Activated T-helper 17 cell treated with anti-CD3 and anti-CD28 coated beads, Interleukin-2, amount 50 U/mL, for 72 hours (primary cell): ENCODE data around the gene WNK4. TPM values are rescaled to one million over a fixed set of nuclear protein-coding genes. Genes with fewer than 3 reads are reported as not detected.
"Not testable (repeated sequence)": the region's sequence is repeated elsewhere in the genome, so short reads cannot be mapped to it uniquely, and the experiment has no call there.

Experiments used
- ATAC-seq: fragments of 150-1000 bp; cut with Tn5 transposase; replicated peaks from 2 replicates; pipeline ENCODE4 v1.10.0; 2021; ENCODE audit warnings: mild to moderate bottlenecking, moderate library complexity
- H3K27ac Mint-ChIP-seq: one replicate; pipeline ENCODE4 v1.8.0; 2022; ENCODE audit warnings: mixed read lengths
- H3K27me3 Mint-ChIP-seq: one replicate; pipeline ENCODE4 v1.8.0; 2022; ENCODE audit warnings: mixed read lengths
- H3K36me3 Mint-ChIP-seq: one replicate; pipeline ENCODE4 v1.8.0; 2022; ENCODE audit warnings: low read depth, mild to moderate bottlenecking, mixed read lengths
- H3K4me1 Mint-ChIP-seq: one replicate; pipeline ENCODE4 v1.8.0; 2022; ENCODE audit warnings: mixed read lengths
- H3K4me3 Mint-ChIP-seq: one replicate; pipeline ENCODE4 v1.8.0; 2022; ENCODE audit warnings: mild to moderate bottlenecking, mixed read lengths
- H3K9me3 Mint-ChIP-seq: one replicate; pipeline ENCODE4 v1.8.0; 2022; ENCODE audit warnings: mixed read lengths
- total RNA-seq, 2 donors: library from RNA; stranded (reverse); gene quantifications; one replicate each; pipeline ENCODE4 v1.2.3, GENCODE V29; 2022

WNK4 gene
- total RNA-seq, 2 donors from 2014 or later, result 0.41 to 1.5 TPM

DNA sequence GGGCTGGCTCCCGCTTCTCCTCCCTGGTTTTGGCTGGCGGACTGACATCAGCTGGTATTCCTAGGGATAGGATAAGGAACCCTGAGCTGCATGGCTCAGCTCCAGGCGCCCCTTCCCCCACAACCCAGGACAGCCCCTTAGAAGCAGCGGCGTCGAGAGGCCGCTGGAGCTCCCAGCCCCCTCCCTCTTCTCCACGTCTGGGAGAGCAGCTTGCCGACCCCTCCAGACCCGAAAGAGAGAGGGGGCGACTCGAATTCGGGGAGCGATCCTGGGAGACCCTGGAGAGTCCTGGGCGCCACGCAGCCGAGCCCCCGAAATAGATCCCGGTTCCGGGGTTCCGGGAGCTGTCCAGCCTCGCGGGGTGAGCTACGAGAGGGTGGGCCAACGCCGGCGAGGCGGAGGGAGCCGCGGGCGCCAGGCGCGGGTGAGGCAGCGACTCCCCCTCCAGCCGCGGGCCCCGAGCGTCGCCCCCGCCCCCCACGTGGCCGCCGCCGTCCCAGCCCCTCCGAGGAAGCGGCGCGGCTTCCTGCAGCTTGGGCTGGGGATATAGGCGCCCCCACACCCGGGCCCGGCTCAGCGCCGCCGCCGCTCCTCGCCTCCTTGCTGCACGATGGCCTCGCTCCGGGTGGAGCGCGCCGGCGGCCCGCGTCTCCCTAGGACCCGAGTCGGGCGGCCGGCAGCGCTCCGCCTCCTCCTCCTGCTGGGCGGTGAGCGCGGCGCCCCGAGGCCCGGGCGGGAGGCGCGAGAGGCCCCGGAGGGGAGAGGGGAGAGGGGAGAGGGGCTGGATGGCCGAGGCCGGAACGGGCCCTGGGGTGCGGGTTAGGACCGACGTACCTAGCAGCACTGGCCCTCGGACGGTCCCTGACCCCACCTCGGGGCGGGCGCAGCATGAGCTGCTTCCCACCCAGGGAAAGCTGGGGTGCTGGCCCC, 19.5 kb upstream of the WNK4 start, which contains the start of gene RAMP2:
TSS of gene RAMP2 (plus strand) at position 576 of the 930 bp plus-strand sequence. CDS start at position 611, 35 bp downstream.
- Mint-ChIP-seq H3K27me3 (peaks cover 56% of the 10 kb centered on the region), H3K36me3 (no peaks in the 10 kb centered on the region), H3K4me1 (no peaks in the 10 kb centered on the region), H3K9me3 (no peaks in the 10 kb centered on the region), H3K4me3 (peak within 1 kb of the TSS; percentile 55), H3K27ac (no peak within 1 kb of the TSS)
- peak; percentile 28 for ATAC-seq

DNA sequence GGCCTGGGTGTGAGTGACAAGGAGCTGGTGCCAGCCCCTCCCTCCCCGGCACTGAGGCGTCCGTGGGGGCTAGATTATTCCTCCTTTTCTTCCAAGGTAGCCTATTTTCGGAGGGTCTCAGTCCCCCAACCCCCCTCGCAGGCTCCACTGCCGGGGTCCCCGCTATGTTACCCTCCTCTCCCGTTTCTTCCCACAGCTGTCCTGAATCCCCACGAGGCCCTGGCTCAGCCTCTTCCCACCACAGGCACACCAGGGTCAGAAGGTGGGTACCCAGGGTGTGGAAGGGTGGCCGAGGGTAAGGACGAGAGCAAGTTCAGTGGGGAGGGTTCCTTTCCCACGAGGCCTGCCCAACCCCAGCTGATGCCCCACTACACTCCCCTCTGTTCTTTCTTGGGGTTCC, 18.8 kb upstream of the WNK4 start:
- peak overlapping the region; percentile 42 for H3K4me3 Mint-ChIP-seq
- H3K4me1 Mint-ChIP-seq, result no peaks in the 10 kb centered on the region
- peaks cover 52% of the 10 kb centered on the region for H3K27me3 Mint-ChIP-seq
- H3K9me3 Mint-ChIP-seq, result no peaks in the 10 kb centered on the region
- no peak overlapping the region for H3K27ac Mint-ChIP-seq
- H3K36me3 Mint-ChIP-seq, result no peaks in the 10 kb centered on the region
- ATAC-seq, result no peak

DNA sequence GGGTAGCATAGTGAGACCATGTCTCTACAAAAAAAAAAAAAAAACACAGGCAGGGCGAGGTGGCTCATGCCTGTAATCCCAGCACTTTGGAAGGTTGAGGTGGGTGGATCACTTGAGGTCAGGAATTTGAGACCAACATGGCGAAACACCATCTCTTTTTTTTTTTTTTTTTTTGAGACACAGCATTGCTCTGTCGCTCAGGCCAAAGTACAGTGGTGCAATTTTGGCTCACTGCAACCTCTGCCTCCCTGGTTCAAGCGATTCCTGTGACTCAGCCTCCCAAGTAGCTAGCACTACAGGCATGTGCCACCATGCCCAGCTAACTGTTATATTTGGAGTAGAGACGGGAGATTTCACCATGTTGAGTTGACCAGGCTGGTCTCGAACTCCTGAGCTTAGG, 14.3 kb upstream of the WNK4 start:
- Mint-ChIP-seq H3K27ac (no peak overlapping the region), H3K4me1 (no peaks in the 10 kb centered on the region), H3K36me3 (no peaks in the 10 kb centered on the region), H3K4me3 (no peak overlapping the region), H3K9me3 (no peaks in the 10 kb centered on the region), H3K27me3 (peaks cover 37% of the 10 kb centered on the region)
- ATAC-seq, result no peak

DNA sequence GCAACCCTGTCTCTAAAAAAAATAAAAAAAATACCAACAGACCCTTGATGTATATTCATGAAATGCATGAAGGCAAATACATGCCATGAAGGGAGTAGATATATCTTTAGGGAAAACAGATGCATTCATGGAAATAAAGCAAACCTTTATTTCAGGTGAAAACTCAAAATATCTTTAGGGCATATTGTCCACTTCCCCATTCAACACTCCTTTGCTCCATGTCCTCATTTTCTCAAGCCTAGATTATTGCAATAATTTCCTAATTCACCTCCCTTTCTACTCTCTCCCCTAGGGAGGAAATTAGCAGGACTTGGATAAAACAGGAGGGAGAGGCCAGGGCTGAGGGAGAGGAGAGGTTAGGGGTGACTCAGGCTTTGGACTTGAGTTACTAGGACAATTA, 12.9 kb upstream of the WNK4 start:
- H3K4me3 Mint-ChIP-seq, result no peak overlapping the region
- no peaks in the 10 kb centered on the region for H3K9me3 Mint-ChIP-seq
- H3K27me3 Mint-ChIP-seq, result peaks cover 27% of the 10 kb centered on the region
- no peak overlapping the region for H3K27ac Mint-ChIP-seq
- peaks cover 7% of the 10 kb centered on the region for H3K4me1 Mint-ChIP-seq
- H3K36me3 Mint-ChIP-seq, result no peaks in the 10 kb centered on the region
- no peak for ATAC-seq

DNA sequence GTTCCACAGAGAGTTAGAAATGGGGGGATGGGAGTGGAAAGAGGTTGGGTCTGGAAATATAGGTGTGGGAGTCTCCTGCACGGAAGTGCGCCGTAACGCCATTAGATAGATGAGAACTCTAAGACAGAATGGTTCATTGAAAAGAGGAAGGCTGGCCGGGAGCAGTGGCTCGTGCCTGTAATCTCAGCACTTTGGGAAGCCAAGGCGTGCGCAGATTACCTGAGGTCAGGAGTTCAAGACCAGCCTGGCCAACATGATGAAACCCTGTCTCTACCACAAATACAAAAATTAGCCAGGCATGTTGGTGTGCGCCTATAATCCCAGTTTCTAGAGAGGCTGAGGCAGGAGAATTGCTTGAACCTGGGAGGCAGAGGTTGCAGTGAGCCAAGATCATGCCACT, 12.4 kb upstream of the WNK4 start:
- not testable (repeated sequence) for H3K9me3 Mint-ChIP-seq, H3K36me3 Mint-ChIP-seq, H3K4me1 Mint-ChIP-seq, ATAC-seq, H3K27ac Mint-ChIP-seq, H3K4me3 Mint-ChIP-seq
- H3K27me3 Mint-ChIP-seq, result peaks cover 22% of the 10 kb centered on the region

DNA sequence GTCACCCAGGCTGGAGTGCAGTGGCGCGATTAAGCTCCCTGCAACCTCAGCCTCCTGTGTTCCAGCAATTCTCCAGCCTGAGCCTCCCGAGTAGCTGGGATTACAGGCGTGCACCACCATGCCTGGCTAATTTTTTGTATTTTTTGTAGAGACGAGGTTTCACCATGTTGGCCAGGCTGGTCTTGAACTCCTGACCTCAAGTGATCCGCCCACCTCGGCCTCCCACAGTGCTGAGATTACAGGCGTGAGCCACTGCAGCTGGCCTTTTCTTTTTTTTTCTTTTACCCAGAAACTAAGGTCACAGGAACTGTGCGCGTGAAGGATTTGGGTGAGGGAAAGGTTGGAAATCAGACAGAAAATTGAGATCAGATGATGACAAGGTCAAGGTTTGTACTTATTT, 10.4 kb upstream of the WNK4 start:
- Mint-ChIP-seq H3K36me3 (peaks cover 11% of the 10 kb centered on the region), H3K27me3 (peaks cover 12% of the 10 kb centered on the region)
- not testable (repeated sequence) for H3K27ac Mint-ChIP-seq, H3K4me3 Mint-ChIP-seq, H3K9me3 Mint-ChIP-seq, H3K4me1 Mint-ChIP-seq, ATAC-seq

DNA sequence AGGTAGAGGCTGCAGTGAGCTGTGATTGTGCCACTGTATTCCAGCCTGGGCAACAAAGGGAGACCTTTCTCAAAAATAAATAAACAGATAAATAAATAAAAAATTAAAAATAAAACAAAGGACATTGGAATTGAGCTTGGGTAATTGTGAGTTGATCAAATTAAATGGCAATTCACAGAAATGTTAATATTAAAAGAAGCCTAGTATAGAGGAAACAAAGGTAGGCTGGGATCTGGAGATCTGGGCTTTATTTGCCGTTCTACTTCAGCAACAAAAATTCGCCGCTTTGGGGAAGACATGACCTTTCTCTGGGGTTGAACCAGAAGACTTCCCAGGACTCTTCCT, 7.5 kb upstream of the WNK4 start:
- ATAC-seq, result peak; percentile 2
- Mint-ChIP-seq H3K9me3 (no peaks in the 10 kb centered on the region), H3K4me1 (peaks cover 8% of the 10 kb centered on the region), H3K4me3 (peak overlapping the region; percentile 97), H3K27ac (peak overlapping the region; percentile 96), H3K27me3 (peaks cover under 1% of the 10 kb centered on the region), H3K36me3 (peaks cover 40% of the 10 kb centered on the region)

DNA sequence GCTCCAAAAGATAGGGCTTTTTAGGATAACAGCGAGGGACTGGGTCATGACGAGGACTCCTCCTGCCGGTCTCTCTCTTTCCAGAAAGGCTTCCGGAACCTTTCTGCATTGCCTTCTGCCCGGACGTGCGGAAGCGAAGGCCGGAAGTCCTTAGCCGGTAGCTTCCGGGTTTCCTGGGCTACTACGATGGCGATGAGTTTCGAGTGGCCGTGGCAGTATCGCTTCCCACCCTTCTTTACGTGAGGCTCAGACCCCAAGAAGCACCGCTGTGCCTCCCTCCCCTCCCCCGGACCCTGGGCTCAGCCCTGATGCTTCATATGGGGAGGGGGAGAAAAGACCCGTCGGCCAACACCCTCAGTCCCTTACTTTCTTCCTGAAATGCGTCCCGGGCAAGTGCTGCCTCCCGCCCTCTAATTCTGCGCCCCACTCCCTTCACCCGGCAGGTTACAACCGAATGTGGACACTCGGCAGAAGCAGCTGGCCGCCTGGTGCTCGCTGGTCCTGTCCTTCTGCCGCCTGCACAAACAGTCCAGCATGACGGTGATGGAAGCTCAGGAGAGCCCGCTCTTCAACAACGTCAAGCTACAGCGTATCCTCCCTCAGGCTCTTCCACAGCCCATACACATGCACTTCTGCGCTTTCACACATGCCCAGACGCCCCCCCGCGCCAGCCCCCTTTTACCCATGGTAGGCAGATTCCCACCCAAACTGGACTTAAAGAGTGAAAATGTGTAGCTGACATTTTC, 6.9 kb upstream of the WNK4 start, which contains the start of gene VPS25:
TSS of gene VPS25 (plus strand) at position 160 of the 746 bp plus-strand sequence. CDS start at position 187, 27 bp downstream.
- Mint-ChIP-seq H3K27me3 (no peaks in the 10 kb centered on the region), H3K4me3 (peak within 1 kb of the TSS; percentile 97), H3K4me1 (peaks cover 8% of the 10 kb centered on the region), H3K36me3 (peaks cover 45% of the 10 kb centered on the region), H3K27ac (peak within 1 kb of the TSS; percentile 96), H3K9me3 (no peaks in the 10 kb centered on the region)
- ATAC-seq, result peak; percentile 99

DNA sequence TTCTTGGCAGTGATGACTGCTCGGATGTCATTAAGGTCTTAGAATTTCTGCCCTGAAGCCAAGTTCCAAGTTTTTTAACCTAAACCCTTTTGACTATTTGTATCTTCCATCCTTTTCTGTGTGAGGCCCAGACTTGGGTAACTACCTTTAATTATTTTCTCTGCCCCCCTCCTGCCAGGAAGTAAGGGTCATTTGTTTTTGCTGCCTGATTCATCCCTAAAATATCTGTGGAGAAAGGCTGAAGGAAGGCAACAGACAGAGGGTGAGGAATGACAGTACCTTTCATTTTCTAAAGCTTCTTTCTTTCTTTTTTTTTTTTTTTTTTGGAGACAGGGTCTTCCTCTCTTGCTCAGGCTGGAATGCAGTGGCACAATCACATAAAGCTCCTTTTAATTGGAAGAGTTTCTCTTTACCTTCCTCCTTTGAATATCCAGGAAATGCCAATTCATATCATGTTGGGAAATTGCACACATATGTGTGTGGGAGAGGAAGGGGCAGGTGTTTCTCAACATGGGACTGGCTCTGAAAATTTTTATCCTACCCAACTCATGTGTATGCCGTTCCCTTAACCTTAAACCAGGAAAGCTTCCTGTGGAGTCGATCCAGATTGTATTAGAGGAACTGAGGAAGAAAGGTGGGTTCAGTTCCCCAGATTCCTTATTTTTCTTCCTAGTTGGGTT, 6.2 kb upstream of the WNK4 start:
- H3K27ac Mint-ChIP-seq, result peak overlapping the region; percentile 96
- peaks cover 53% of the 10 kb centered on the region for H3K36me3 Mint-ChIP-seq
- peaks cover 8% of the 10 kb centered on the region for H3K4me1 Mint-ChIP-seq
- no peaks in the 10 kb centered on the region for H3K9me3 Mint-ChIP-seq
- ATAC-seq, result no peak
- H3K27me3 Mint-ChIP-seq, result no peaks in the 10 kb centered on the region
- peak overlapping the region; percentile 97 for H3K4me3 Mint-ChIP-seq

DNA sequence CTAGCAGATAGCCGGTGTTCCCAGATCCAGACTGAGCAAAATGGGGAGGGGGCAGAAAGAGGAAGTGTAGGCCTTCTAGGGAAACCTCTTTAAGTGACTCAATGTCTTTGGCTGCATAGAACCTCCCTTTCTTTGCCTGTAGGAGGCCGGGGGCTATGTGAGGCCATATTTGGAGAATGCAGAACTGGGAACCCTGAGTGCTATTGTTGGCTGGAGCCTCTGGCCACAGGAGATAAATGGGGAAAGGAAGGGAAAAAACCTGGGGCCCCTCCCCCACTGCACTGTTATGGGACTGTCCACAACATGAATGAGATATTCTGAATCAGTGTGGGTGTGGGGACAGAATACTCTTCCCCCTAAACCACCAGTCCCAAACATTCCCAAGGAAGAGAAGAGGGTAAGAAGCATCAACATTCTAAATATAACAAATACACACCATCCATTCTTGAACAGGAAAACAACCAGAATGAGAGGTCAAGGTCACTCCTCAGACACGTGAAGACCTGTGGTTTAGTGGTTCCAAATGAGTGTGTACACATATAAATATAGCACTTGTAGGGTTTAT, 4.8 kb upstream of the WNK4 start:
- Mint-ChIP-seq H3K36me3 (peaks cover 61% of the 10 kb centered on the region), H3K9me3 (no peaks in the 10 kb centered on the region), H3K27me3 (no peaks in the 10 kb centered on the region), H3K27ac (no peak overlapping the region), H3K4me3 (no peak overlapping the region), H3K4me1 (peaks cover 8% of the 10 kb centered on the region)
- no peak for ATAC-seq

DNA sequence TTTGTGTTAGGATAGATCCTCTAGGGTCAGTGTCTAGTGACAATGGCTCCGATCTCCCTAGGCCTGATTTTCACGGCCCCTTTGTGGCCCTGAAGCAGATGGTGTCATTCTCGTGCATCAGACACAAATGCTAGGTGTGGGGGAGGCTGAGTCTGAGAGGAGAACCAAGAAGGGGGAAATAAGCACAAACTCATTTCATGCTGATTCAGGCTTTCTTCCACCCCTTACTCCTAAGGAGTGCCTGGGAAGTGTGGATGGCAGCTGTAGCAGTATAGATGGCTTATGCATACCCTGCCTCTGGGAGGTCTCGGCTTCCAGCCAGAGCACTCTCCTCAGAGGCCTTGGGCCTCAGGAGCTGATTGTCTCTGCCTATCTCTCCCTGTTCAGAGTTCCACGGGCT, 1.8 kb upstream of the WNK4 start:
- Mint-ChIP-seq H3K27ac (no peak overlapping the region), H3K4me3 (no peak overlapping the region), H3K36me3 (peaks cover 56% of the 10 kb centered on the region), H3K4me1 (peaks cover 10% of the 10 kb centered on the region), H3K9me3 (no peaks in the 10 kb centered on the region), H3K27me3 (peaks cover 16% of the 10 kb centered on the region)
- no peak for ATAC-seq

DNA sequence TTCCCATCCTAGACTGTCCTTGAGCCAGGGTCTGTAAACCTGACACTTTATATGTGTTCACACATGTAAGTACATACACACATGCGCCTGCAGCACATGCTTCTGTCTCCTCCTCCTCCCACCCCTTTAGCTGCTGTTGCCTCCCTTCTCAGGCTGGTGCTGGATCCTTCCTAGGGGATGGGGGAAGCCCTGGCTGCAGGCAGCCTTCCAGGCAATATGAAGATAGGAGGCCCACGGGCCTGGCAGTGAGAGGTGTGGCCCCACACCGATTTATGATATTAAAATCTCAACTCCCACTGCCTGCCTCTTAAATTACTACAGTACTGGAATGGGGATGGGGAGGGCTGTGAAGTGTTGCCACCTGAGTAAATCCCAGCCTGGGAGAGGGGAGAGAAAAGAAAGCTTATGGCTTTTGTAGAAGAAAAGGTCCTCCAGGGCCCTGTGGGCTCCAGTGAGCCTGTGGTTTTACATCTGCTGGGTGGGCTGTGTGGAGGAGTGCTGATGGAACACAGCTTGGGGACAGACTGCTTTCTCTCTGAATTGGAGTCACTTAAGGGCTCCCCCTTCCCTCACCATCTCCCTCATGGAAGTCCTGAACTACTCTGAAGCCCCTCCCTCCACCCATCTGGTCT, 990 bp upstream of the WNK4 start:
- Mint-ChIP-seq H3K4me3 (no peak overlapping the region), H3K27ac (no peak overlapping the region), H3K36me3 (peaks cover 54% of the 10 kb centered on the region), H3K4me1 (peaks cover 11% of the 10 kb centered on the region), H3K27me3 (peaks cover 22% of the 10 kb centered on the region), H3K9me3 (no peaks in the 10 kb centered on the region)
- ATAC-seq, result no peak

DNA sequence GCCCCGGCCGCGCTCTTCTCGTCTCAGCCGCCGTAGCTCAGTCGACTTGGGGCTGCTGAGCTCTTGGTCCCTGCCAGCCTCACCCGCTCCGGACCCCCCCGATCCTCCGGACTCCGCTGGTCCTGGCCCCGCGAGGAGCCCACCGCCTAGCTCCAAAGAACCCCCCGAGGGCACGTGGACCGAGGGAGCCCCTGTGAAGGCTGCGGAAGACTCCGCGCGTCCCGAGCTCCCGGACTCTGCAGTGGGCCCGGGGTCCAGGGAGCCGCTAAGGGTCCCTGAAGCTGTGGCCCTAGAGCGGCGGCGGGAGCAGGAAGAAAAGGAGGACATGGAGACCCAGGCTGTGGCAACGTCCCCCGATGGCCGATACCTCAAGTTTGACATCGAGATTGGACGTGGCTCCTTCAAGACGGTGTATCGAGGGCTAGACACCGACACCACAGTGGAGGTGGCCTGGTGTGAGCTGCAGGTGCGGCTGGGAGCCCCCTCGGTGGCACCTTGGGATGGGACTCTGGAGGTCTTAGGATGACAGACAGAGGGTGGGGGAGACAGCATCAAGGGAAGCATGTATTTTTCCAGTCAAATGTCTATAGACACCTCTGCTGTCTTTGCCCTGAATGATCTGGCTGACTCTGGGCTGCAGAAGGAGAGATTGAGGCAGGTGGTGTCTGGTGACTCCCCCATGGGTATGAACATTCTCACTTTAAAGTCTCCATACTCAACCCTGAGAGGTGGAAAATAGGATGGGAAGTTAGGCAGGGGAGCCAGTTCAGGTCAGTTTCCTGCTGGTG, 635 bp downstream of the WNK4 start:
- H3K27ac Mint-ChIP-seq, result no peak overlapping the region

More for the DNA sequence above, 635 bp downstream of the WNK4 start:
- Mint-ChIP-seq H3K4me3 (no peak overlapping the region), H3K4me1 (peaks cover 22% of the 10 kb centered on the region), H3K36me3 (peaks cover 45% of the 10 kb centered on the region), H3K9me3 (no peaks in the 10 kb centered on the region), H3K27me3 (peaks cover 35% of the 10 kb centered on the region)
- ATAC-seq, result no peak
